Cardiac fibroblast (primary cell): ENCODE data around the gene KCNH1.

ENCODE experiments used
- DNase-seq, 2 donors: peaks; one replicate each; pipeline versions ENCODE4 v3.0.0 to v3.0.0-alpha.2; 2010; ENCODE audit warnings: low read depth in 2 of 2
- H3K4me3 ChIP-seq, 2 donors: replicated peaks in 1 of 2; 1 replicate in 1 of 2; 2 replicates in 1 of 2; pipeline ENCODE4 v1.5.1; 2011; ENCODE audit warnings: low read depth in 2 of 2, low read length in 2 of 2, mild to moderate bottlenecking in 2 of 2, moderate library complexity in 1 of 2
- TF ChIP-seq, protein P1 (sequence below): IDR thresholded peaks from one replicate; pipeline ENCODE4 v1.5.1; 2011; ENCODE audit warnings: low read depth, mild to moderate bottlenecking, low read length, inconsistent platforms

The KCNH1 gene

DNA sequence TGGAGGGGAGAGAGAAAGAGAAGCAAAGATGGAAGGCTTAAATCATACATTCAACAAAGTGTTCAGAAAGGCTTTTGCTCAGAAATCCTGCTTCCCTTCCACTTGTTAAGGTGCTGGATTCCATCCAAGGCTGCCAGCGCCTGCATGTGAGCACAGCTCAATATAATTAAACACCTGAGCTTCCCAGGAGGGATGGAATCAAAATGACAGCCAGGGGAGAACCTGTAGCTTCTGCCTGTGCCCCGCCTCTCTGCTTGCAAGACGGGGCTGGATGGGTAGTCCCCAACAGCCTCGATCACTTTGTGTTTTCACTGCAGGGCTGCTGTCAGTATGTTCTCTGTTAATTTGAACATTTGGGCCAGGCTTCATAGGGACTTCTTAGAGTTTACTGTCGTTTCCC is 225.7 kb downstream of the KCNH1 start:
- TF ChIP-seq, protein P1, sequence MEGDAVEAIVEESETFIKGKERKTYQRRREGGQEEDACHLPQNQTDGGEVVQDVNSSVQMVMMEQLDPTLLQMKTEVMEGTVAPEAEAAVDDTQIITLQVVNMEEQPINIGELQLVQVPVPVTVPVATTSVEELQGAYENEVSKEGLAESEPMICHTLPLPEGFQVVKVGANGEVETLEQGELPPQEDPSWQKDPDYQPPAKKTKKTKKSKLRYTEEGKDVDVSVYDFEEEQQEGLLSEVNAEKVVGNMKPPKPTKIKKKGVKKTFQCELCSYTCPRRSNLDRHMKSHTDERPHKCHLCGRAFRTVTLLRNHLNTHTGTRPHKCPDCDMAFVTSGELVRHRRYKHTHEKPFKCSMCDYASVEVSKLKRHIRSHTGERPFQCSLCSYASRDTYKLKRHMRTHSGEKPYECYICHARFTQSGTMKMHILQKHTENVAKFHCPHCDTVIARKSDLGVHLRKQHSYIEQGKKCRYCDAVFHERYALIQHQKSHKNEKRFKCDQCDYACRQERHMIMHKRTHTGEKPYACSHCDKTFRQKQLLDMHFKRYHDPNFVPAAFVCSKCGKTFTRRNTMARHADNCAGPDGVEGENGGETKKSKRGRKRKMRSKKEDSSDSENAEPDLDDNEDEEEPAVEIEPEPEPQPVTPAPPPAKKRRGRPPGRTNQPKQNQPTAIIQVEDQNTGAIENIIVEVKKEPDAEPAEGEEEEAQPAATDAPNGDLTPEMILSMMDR: no peak
- DNase-seq: no peak

DNA sequence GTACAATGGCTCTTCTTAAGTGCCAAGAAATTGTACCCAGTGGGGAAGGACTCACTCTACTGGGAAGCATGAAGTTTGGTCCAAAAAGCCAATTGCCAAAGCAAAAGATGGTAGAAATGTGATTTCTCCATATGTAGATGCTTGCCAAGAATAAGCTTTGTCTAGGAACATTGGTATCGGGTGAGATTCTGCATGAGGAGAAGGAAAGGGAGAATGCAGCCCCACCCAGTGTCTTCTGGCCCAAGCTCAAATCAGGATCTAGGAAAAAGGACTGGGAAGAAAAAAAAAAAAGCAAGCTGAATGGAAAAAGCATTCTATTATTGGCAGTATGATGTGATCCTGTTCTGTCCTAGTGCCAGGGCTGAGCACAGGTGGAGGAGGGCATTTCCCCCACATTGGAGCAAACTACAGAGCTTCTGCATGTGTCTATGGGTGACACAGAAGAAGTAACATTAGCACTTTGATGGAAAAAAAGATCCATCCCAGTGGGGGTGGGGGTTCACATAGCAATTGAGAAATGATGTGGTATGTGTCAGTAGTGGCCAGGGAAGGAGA is 226.6 kb downstream of the KCNH1 start:
- H3K4me3 ChIP-seq: no peak overlapping the region
- TF ChIP-seq, protein P1: no peak
- no peak for DNase-seq

More for the DNA sequence above, 225.7 kb downstream of the KCNH1 start:
- no peak overlapping the region for H3K4me3 ChIP-seq

DNA sequence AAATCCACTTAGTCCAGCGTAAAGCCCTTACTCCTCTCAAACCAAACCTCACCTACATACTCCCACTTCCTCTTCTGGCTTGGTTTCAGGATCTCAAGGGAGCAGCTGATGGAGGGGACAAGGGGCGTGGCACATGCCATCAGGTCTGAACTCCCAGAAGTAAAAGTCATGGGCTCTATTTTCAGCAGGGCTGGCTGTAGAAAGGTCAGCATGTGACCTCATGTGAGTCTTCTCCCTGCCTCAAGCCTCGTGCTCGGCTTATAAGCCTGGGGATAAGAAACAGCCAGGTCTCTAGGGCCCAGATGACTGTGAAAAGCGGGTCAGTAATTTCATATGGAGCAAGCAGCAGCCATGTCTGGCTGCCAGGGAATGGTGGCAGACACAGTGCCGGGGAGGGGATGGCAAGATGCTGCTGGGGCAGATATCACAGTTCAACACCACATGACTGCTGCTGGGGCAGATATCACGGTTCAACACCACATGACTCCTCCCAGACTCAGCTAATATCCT is 227.9 kb downstream of the KCNH1 start:
- H3K4me3 ChIP-seq: no peak overlapping the region
- no peak for DNase-seq
- TF ChIP-seq, protein P1: no peak

DNA sequence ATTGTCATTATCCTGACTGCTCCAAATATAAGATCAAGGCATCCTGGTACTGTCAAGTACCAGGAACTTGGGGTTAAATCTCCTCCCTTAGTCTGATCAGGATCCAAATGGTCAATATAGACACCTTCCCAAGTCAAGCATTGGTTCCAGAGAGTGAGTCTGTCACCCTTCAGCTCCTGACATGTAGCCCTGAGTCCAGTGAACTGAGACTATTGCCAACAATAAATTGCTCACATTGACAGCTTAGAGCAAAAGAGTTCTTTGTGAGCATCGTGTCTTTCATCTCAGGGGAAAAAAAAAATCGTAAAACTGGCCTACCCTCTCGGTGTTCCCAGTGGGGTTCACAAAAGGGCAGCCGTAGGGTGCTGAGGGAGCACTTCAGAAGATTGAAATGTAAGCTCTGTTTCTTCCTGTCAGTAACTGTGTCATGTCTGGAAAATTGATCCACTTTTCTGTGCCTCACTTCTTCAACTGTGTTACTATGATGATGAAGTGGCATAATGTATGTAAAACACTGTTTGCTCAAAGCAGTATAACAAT is 228.5 kb downstream of the KCNH1 start:
- TF ChIP-seq, protein P1: no peak
- no peak for DNase-seq
- H3K4me3 ChIP-seq: no peak overlapping the region

DNA sequence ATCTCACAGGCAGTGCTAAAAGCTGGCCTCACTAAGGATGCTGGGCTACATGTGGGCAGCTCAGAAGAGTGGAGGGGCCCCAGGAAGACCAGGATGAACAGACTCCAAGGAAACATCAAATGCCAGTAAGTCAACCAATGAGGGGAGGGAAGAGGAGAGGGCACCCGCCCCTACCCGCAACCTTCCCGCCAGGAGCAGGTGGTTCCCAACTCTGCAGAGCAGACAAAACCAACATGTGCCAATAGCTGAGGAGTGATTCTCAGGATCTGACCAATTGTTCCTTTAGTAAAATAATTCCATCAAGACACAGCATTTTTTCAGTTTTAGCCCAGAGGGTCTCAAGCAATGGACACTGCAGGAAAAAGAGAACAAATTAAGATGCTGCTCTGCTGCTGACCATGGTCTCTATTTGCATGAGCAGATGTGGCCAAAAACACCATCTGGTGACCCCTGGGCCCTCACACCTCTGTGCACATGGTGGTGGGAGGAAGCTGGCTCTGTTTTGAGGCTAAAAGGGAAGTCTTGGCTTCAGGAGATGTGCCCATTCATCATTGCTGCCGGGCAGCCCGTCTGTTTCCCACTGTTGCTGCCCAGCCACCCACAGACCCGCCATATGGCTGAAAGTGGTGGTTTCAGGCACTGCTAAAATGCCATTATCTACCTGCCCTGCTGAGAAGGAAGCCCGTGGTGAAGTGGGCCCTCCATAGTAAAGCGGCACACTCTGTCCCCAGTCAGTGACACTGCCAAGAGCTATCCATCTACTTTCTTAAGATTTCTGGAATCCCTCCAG is 231.8 kb downstream of the KCNH1 start:
- DNase-seq: no peak
- TF ChIP-seq, protein P1: no peak
- no peak overlapping the region for H3K4me3 ChIP-seq

DNA sequence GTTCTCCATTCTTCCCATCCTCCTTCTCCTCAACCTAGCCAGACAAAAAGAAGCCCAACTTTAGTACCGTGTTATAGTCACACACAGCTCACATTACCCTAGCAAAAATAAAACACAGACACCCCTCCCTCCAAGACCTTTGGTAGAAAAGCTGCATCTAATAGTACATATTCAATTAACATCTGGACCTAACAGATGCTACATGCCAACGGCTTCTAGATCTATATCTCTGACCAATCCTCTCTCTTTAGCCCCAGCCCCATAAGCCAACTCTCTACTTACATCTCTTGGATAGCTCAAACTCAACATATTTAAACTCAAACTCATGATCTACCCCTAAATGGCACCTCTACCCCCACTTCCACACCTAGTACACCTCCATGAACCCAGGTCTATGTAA is 233.1 kb downstream of the KCNH1 start:
- H3K4me3 ChIP-seq: no peak overlapping the region
- TF ChIP-seq, protein P1: no peak
- DNase-seq: no peak
